Uterus (tissue), 4 donors: ENCODE measurements around the gene TTBK2. TPM values are rescaled to one million over a fixed set of nuclear protein-coding genes. Genes with fewer than 3 reads are reported as not detected.

Source experiments
- DNase-seq, 2 donors: peaks; one replicate each; pipeline ENCODE4 v3.0.0-alpha.2; 2019 to 2020
- H3K27ac ChIP-seq, 2 donors: fragments of 200-600 bp; sonication (generic); 1 replicate in 1 of 2; 2 replicates in 1 of 2; pipeline ENCODE4 v1.5.1; 2016 to 2018
- H3K27me3 ChIP-seq, 2 donors: fragments of 200-600 bp; sonication (generic); one replicate each; pipeline ENCODE4 v1.5.1; 2018 to 2019; ENCODE audit warnings: control low read depth in 1 of 2
- H3K36me3 ChIP-seq, 2 donors: fragments of 200-600 bp; sonication (generic); one replicate each; pipeline ENCODE4 v1.5.1; 2019; ENCODE audit warnings: control low read depth in 1 of 2
- H3K4me1 ChIP-seq, 2 donors: fragments of 200-600 bp; sonication (generic); one replicate each; pipeline ENCODE4 v1.5.1; 2018 to 2019; ENCODE audit warnings: control low read depth in 1 of 2
- H3K4me3 ChIP-seq, 2 donors: fragments of 200-600 bp; sonication (generic); 1 replicate in 1 of 2; 2 replicates in 1 of 2; pipeline ENCODE4 v1.5.1; 2018 to 2019; ENCODE audit warnings: mild to moderate bottlenecking in 1 of 2
- H3K9me3 ChIP-seq, 2 donors: fragments of 200-600 bp; sonication (generic); one replicate each; pipeline ENCODE4 v1.5.1; 2019; ENCODE audit warnings: control low read depth in 1 of 2
- CTCF ChIP-seq, 4 experiments: fragments of 200-600 bp in 2 of 4; fragments of 450-650 bp in 2 of 4; sonication (generic) in 2 of 4; IDR thresholded peaks; one replicate each; pipeline ENCODE4 v1.5.1; 2016 to 2019; ENCODE audit warnings: antibody characterized with exemption in 4 of 4, mild to moderate bottlenecking in 2 of 4, moderate library complexity in 1 of 4
- POLR2A ChIP-seq, 2 donors: fragments of 450-650 bp; IDR thresholded peaks; one replicate each; pipeline ENCODE4 v1.6.1; 2016; ENCODE audit warnings: antibody characterized with exemption in 2 of 2, mild to moderate bottlenecking in 1 of 2, moderate library complexity in 1 of 2
- intact Hi-C: fragments of 100-400 bp; cut with DNase I; formaldehyde crosslinking; loops from one replicate; pipeline ENCODE4 v1.15.1; 2023; ENCODE audit warnings: low total_unique reads
- total RNA-seq, 4 donors: library from RNA; depleted of rRNA in 3 of 4; stranded (reverse); fragments of >200 nt in 3 of 4; gene quantifications; one replicate each; pipeline versions ENCODE4 v1.1.0 to v1.2.4, GENCODE V29; 2014 to 2023
- donor health status: DM: yes; HTN: yes; CAD: no.

The TTBK2 gene
- total RNA-seq, 4 donors from 2014 or later, result 5.9 to 32.3 (median 20.6) TPM

- no peaks in the 10 kb centered on the region for H3K27me3 ChIP-seq
- no peaks in the 10 kb centered on the region for H3K36me3 ChIP-seq
- DNase-seq, result no peak
- no peak overlapping the region for H3K4me3 ChIP-seq
- TF ChIP-seq CTCF (IDR thresholded peaks at IDR 0.05) (no peak), POLR2A (IDR thresholded peaks at IDR 0.05) (no peak)
- intact Hi-C loops, result no loop called here
- H3K4me1 ChIP-seq, result no peaks in the 10 kb centered on the region
- no peaks in the 10 kb centered on the region for H3K9me3 ChIP-seq
- H3K27ac ChIP-seq, result no peak overlapping the region
These were observed 94.2 kb downstream of the TTBK2 start for GRCh38 chr15:42826251-42826890.

GRCh38 chr15:42825599-42825998, 95.0 kb downstream of the TTBK2 start:
- H3K27ac ChIP-seq, result no peak overlapping the region
- TF ChIP-seq CTCF (IDR thresholded peaks at IDR 0.05) (no peak), POLR2A (IDR thresholded peaks at IDR 0.05) (no peak)
- no peak overlapping the region for H3K4me3 ChIP-seq
- H3K27me3 ChIP-seq, result no peaks in the 10 kb centered on the region
- H3K4me1 ChIP-seq, result no peaks in the 10 kb centered on the region
- no peaks in the 10 kb centered on the region for H3K9me3 ChIP-seq
- no peak for DNase-seq
- no peaks in the 10 kb centered on the region for H3K36me3 ChIP-seq
- intact Hi-C loops, result no loop called here

GRCh38 chr15:42820811-42821210, 99.8 kb downstream of the TTBK2 start:
- H3K9me3 ChIP-seq, result no peaks in the 10 kb centered on the region
- no peak overlapping the region for H3K4me3 ChIP-seq
- TF ChIP-seq CTCF (IDR thresholded peaks at IDR 0.05), result no peak
- no peak for TF ChIP-seq POLR2A (IDR thresholded peaks at IDR 0.05)
- H3K27ac ChIP-seq, result no peak overlapping the region
- intact Hi-C loops, result no loop called here
- H3K4me1 ChIP-seq, result no peaks in the 10 kb centered on the region
- no peak for DNase-seq
- no peaks in the 10 kb centered on the region for H3K27me3 ChIP-seq
- H3K36me3 ChIP-seq, result no peaks in the 10 kb centered on the region

- H3K4me3 ChIP-seq, result no peak overlapping the region
- TF ChIP-seq CTCF (IDR thresholded peaks at IDR 0.05) (no peak), POLR2A (IDR thresholded peaks at IDR 0.05) (no peak)
- no peaks in the 10 kb centered on the region for H3K36me3 ChIP-seq
- intact Hi-C loops, result no loop called here
- DNase-seq, result no peak
- no peaks in the 10 kb centered on the region for H3K4me1 ChIP-seq
- no peaks in the 10 kb centered on the region for H3K27me3 ChIP-seq
- no peaks in the 10 kb centered on the region for H3K9me3 ChIP-seq
- H3K27ac ChIP-seq, result no peak overlapping the region
These were observed 100.8 kb downstream of the TTBK2 start for GRCh38 chr15:42819786-42820185.

- TF ChIP-seq CTCF (IDR thresholded peaks at IDR 0.05) (no peak), POLR2A (IDR thresholded peaks at IDR 0.05) (no peak)
- H3K27ac ChIP-seq, result no peak overlapping the region
- intact Hi-C loops, result no loop called here
- DNase-seq, result no peak
- no peaks in the 10 kb centered on the region for H3K4me1 ChIP-seq
- H3K27me3 ChIP-seq, result no peaks in the 10 kb centered on the region
- H3K9me3 ChIP-seq, result no peaks in the 10 kb centered on the region
- no peak overlapping the region for H3K4me3 ChIP-seq
- H3K36me3 ChIP-seq, result no peaks in the 10 kb centered on the region
These were observed 109.1 kb downstream of the TTBK2 start for GRCh38 chr15:42811433-42811832.
